OCI-LY1 (cell line): ENCODE data around the gene TIMM17B.
"Not testable (repeated sequence)": the region's sequence is repeated elsewhere in the genome, so short reads cannot be mapped to it uniquely, and the experiment has no call there.

Experiments used
- H2AFZ ChIP-seq: fragments of 200-600 bp; sonication (generic), shearing (Covaris generic); 2 replicates; pipeline ENCODE4 v1.6.0; 2014; ENCODE audit warnings: antibody characterized with exemption, mild to moderate bottlenecking, low read length
- H3F3A ChIP-seq: fragments of 200-600 bp; sonication (generic), shearing (Covaris generic); 2 replicates; pipeline ENCODE4 v1.6.0; 2014; ENCODE audit warnings: mild to moderate bottlenecking, antibody characterized with exemption, low read length, moderate library complexity; ENCODE audit not compliant: insufficient read depth
- H3K27ac ChIP-seq: fragments of 200-600 bp; sonication (generic); 2 replicates; pipeline ENCODE4 v1.5.1; 2014; ENCODE audit warnings: low read length, mixed run types, mild to moderate bottlenecking, low read depth; ENCODE audit not compliant: poor library complexity, severe bottlenecking
- H3K27me3 ChIP-seq: fragments of 200-600 bp; sonication (generic); 2 replicates; pipeline ENCODE4 v1.6.0; 2014; ENCODE audit warnings: antibody characterized with exemption, mild to moderate bottlenecking, low read length, moderate library complexity; ENCODE audit not compliant: insufficient read depth
- H3K36me3 ChIP-seq: fragments of 200-600 bp; sonication (generic); 2 replicates; pipeline ENCODE4 v1.6.1; 2014; ENCODE audit warnings: mild to moderate bottlenecking, antibody characterized with exemption, low read length, moderate library complexity, mixed read lengths; ENCODE audit not compliant: insufficient read depth
- H3K4me1 ChIP-seq: fragments of 200-600 bp; sonication (generic); 2 replicates; pipeline ENCODE4 v1.5.1; 2014; ENCODE audit warnings: mild to moderate bottlenecking, low read length, moderate library complexity; ENCODE audit not compliant: insufficient read depth, severe bottlenecking
- H3K4me2 ChIP-seq: fragments of 200-600 bp; sonication (generic), shearing (Covaris generic); 2 replicates; pipeline ENCODE4 v1.6.1; 2014; ENCODE audit warnings: low read length
- H3K4me3 ChIP-seq: fragments of 200-600 bp; sonication (generic); 2 replicates; pipeline ENCODE4 v1.5.1; 2014; ENCODE audit warnings: low read length, low read depth, mild to moderate bottlenecking, mixed read lengths; ENCODE audit not compliant: poor library complexity, severe bottlenecking
- H3K79me2 ChIP-seq: fragments of 200-600 bp; shearing (Covaris generic); 2 replicates; pipeline ENCODE4 v1.6.1; 2016; ENCODE audit warnings: mixed run types, low read length, mixed read lengths; ENCODE audit not compliant: insufficient read depth
- H3K9ac ChIP-seq: fragments of 200-600 bp; sonication (generic), shearing (Covaris generic); 2 replicates; pipeline ENCODE4 v1.6.1; 2014; ENCODE audit warnings: mild to moderate bottlenecking, low read length, mixed read lengths
- H3K9me2 ChIP-seq: fragments of 200-600 bp; sonication (generic), shearing (Covaris generic); 2 replicates; pipeline ENCODE4 v1.6.1; 2014; ENCODE audit warnings: low read depth, mild to moderate bottlenecking, low read length, mixed read lengths
- H3K9me3 ChIP-seq: fragments of 200-600 bp; shearing (Covaris generic); 2 replicates; pipeline ENCODE4 v1.6.1; 2014; ENCODE audit warnings: low read length, mixed read lengths
- H4K20me1 ChIP-seq: fragments of 200-600 bp; sonication (generic), shearing (Covaris generic); 2 replicates; pipeline ENCODE4 v1.6.0; 2016; ENCODE audit warnings: mild to moderate bottlenecking, low read length; ENCODE audit not compliant: insufficient read depth
- EZH2 ChIP-seq: fragments of 200-600 bp; sonication (generic), shearing (Covaris generic); IDR thresholded peaks from 2 replicates; pipeline ENCODE4 v1.8.0; 2017; ENCODE audit warnings: borderline replicate concordance, mixed run types, mild to moderate bottlenecking, antibody characterized with exemption, low read length, moderate library complexity, mixed read lengths
- TF ChIP-seq, protein P1 (sequence below): fragments of 200-600 bp; sonication (generic), shearing (Covaris generic); IDR thresholded peaks from 2 replicates; pipeline ENCODE4 v1.5.1; 2017; ENCODE audit warnings: mild to moderate bottlenecking, antibody characterized with exemption, low read length, moderate library complexity, mixed read lengths

The TIMM17B gene

GRCh38 chrX:48891402-48892288, 5.9 kb downstream of the TIMM17B start:
- no peak for TF ChIP-seq EZH2
- TF ChIP-seq, protein P1, sequence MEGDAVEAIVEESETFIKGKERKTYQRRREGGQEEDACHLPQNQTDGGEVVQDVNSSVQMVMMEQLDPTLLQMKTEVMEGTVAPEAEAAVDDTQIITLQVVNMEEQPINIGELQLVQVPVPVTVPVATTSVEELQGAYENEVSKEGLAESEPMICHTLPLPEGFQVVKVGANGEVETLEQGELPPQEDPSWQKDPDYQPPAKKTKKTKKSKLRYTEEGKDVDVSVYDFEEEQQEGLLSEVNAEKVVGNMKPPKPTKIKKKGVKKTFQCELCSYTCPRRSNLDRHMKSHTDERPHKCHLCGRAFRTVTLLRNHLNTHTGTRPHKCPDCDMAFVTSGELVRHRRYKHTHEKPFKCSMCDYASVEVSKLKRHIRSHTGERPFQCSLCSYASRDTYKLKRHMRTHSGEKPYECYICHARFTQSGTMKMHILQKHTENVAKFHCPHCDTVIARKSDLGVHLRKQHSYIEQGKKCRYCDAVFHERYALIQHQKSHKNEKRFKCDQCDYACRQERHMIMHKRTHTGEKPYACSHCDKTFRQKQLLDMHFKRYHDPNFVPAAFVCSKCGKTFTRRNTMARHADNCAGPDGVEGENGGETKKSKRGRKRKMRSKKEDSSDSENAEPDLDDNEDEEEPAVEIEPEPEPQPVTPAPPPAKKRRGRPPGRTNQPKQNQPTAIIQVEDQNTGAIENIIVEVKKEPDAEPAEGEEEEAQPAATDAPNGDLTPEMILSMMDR: peak; percentile 32
- no peaks in the 10 kb centered on the region for H4K20me1 ChIP-seq
- H3K9me3 ChIP-seq: no peaks in the 10 kb centered on the region
- peak overlapping the region; percentile 42; the same call in 1 of the 2 replicates for H3K9ac ChIP-seq
- H3K79me2 ChIP-seq: peaks cover 3% of the 10 kb centered on the region; the same call in 1 of the 2 replicates
- no peaks in the 10 kb centered on the region for H3K27me3 ChIP-seq
- H3K9me2 ChIP-seq: no peaks in the 10 kb centered on the region
- H3K27ac ChIP-seq: no peak overlapping the region
- H3K4me3 ChIP-seq: peak overlapping the region; percentile 56
- H3K36me3 ChIP-seq: peaks cover 30% of the 10 kb centered on the region
- peak overlapping the region; percentile 81 for H3K4me2 ChIP-seq
- H2AFZ ChIP-seq: no peak overlapping the region
- no peaks in the 10 kb centered on the region for H3F3A ChIP-seq
- H3K4me1 ChIP-seq: peaks cover 19% of the 10 kb centered on the region

DNA sequence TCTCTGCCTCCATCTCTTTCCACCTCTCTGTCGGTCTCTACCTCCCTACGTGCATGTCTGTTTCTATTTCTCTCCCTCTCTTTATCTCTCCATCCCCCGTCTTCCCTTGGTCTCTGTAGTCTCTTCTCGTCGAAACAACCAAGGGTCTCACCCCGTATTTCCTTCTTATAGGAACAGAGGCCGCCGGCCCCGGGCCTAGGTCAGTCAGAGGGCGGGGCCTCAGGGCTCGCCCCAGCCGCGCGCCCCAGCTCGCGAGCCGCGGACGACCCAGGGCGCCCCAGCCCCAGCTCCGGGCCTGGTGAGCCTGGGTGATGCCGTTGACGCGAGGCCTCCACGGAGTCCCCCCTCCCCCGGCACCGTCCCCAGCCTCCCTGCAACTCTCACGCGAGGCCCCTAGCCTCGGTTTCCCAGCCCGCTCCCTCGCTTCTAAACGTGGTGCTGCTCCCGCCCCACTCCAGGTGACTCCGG, 6.6 kb downstream of the TIMM17B start:
- Histone ChIP-seq H3K9ac (peak overlapping the region; percentile 42; the same call in 1 of the 2 replicates), H3K9me2 (no peaks in the 10 kb centered on the region), H3K27ac (no peak overlapping the region), H3K4me2 (peak overlapping the region; percentile 81), H3F3A (no peaks in the 10 kb centered on the region), H3K27me3 (no peaks in the 10 kb centered on the region), H4K20me1 (no peaks in the 10 kb centered on the region), H3K4me1 (peaks cover 15% of the 10 kb centered on the region), H3K4me3 (peak overlapping the region; percentile 56), H3K36me3 (peaks cover 30% of the 10 kb centered on the region), H3K79me2 (no peaks in the 10 kb centered on the region), H3K9me3 (no peaks in the 10 kb centered on the region), H2AFZ (no peak overlapping the region)
- TF ChIP-seq, protein P1: no peak
- TF ChIP-seq EZH2: no peak

- H3K9me3 ChIP-seq: no peaks in the 10 kb centered on the region
- no peak for TF ChIP-seq EZH2
- TF ChIP-seq, protein P1: no peak
- H3K4me2 ChIP-seq: peak overlapping the region; percentile 81; the same call in 1 of the 2 replicates
- no peaks in the 10 kb centered on the region for H4K20me1 ChIP-seq
- H3K4me3 ChIP-seq: peak overlapping the region; percentile 56
- H3K27me3 ChIP-seq: no peaks in the 10 kb centered on the region
- no peak overlapping the region for H2AFZ ChIP-seq
- no peaks in the 10 kb centered on the region for H3K79me2 ChIP-seq
- H3K27ac ChIP-seq: no peak overlapping the region
- H3K9me2 ChIP-seq: no peaks in the 10 kb centered on the region
- peaks cover 15% of the 10 kb centered on the region for H3K4me1 ChIP-seq
- no peak overlapping the region; the same call in 1 of the 2 replicates for H3K9ac ChIP-seq
- H3F3A ChIP-seq: no peaks in the 10 kb centered on the region
- H3K36me3 ChIP-seq: peaks cover 26% of the 10 kb centered on the region
Observed at GRCh38 chrX:48890296-48890925, 7.2 kb downstream of the TIMM17B start.

GRCh38 chrX:48886586-48886985, 11.0 kb downstream of the TIMM17B start:
- H3K79me2 ChIP-seq, H3K9me2 ChIP-seq, H3K4me2 ChIP-seq, H2AFZ ChIP-seq, H3K9me3 ChIP-seq, H3K27me3 ChIP-seq, H3K4me3 ChIP-seq, H4K20me1 ChIP-seq, H3K4me1 ChIP-seq, H3F3A ChIP-seq, H3K9ac ChIP-seq, H3K27ac ChIP-seq, H3K36me3 ChIP-seq: not testable (repeated sequence)
